Nephron progenitor cell (in vitro differentiated cells): ENCODE measurements around the gene PRC1.
A peak's percentile ranks its signal among the peaks of the same experiment; 100 is the strongest.

Source experiments
- DNase-seq: peaks from one replicate; pipeline ENCODE4 v3.0.0; 2021
- H3K27ac Mint-ChIP-seq: 2 replicates; pipeline ENCODE4 v1.8.0; 2021; ENCODE audit warnings: mild to moderate bottlenecking, moderate library complexity, mixed read lengths
- H3K27me3 Mint-ChIP-seq: 2 replicates; pipeline ENCODE4 v1.8.0; 2021; ENCODE audit warnings: mild to moderate bottlenecking, low read depth, mixed read lengths; ENCODE audit not compliant: poor library complexity
- H3K36me3 Mint-ChIP-seq: 2 replicates; pipeline ENCODE4 v1.8.0; 2021; ENCODE audit warnings: low read depth, mixed read lengths
- H3K4me1 Mint-ChIP-seq: 2 replicates; pipeline ENCODE4 v1.8.0; 2021; ENCODE audit warnings: mixed read lengths
- H3K4me3 Mint-ChIP-seq: 2 replicates; pipeline ENCODE4 v1.8.0; 2021; ENCODE audit warnings: mild to moderate bottlenecking, moderate library complexity, mixed read lengths
- H3K9me3 Mint-ChIP-seq: 2 replicates; pipeline ENCODE4 v1.8.0; 2021; ENCODE audit warnings: mild to moderate bottlenecking, moderate library complexity, mixed read lengths
- TF ChIP-seq, protein P1 (sequence below): fragments of 200-600 bp; sonication (generic); IDR thresholded peaks from 2 replicates; pipeline ENCODE4 v1.5.0; 2021; ENCODE audit warnings: antibody characterized with exemption

PRC1 gene

DNA sequence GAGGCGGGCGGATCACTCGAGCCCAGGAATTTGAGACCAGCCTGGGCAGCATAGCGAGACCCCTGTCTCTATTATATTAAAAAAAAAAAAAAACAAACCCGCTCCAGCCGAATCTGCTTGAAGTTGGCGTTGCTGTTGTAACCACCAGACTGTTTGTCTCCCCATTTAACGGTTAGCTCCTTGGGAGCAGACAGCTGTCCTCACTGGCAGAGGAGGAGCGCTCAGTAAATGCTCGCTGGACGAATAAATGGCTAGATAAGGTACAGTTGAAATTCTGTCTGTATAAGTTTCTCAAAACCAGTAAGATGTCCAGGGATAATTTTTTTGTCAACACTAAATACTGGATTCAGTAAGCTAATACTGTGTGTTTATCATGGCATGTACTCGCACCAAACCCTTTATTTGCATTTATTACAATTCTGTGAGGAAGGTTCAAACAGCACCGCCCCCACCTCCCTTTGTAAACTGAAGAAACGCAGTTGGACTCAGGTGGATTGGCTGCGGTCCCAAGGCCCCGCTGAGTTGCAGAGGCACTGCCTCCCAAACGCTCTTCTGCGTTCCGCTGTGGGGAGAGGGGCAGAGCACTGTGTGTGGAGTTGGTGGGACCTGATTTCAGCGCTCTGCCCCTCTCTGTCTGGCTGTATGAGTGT is 38.6 kb downstream of the PRC1 start:
- Mint-ChIP-seq H3K4me1 (peaks cover 16% of the 10 kb centered on the region), H3K4me3 (peak overlapping the region; percentile 80), H3K36me3 (peaks cover 29% of the 10 kb centered on the region), H3K27me3 (peaks cover 19% of the 10 kb centered on the region), H3K27ac (no peak overlapping the region), H3K9me3 (no peaks in the 10 kb centered on the region)
- DNase-seq = no peak
- TF ChIP-seq, protein P1, sequence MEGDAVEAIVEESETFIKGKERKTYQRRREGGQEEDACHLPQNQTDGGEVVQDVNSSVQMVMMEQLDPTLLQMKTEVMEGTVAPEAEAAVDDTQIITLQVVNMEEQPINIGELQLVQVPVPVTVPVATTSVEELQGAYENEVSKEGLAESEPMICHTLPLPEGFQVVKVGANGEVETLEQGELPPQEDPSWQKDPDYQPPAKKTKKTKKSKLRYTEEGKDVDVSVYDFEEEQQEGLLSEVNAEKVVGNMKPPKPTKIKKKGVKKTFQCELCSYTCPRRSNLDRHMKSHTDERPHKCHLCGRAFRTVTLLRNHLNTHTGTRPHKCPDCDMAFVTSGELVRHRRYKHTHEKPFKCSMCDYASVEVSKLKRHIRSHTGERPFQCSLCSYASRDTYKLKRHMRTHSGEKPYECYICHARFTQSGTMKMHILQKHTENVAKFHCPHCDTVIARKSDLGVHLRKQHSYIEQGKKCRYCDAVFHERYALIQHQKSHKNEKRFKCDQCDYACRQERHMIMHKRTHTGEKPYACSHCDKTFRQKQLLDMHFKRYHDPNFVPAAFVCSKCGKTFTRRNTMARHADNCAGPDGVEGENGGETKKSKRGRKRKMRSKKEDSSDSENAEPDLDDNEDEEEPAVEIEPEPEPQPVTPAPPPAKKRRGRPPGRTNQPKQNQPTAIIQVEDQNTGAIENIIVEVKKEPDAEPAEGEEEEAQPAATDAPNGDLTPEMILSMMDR = no peak

DNA sequence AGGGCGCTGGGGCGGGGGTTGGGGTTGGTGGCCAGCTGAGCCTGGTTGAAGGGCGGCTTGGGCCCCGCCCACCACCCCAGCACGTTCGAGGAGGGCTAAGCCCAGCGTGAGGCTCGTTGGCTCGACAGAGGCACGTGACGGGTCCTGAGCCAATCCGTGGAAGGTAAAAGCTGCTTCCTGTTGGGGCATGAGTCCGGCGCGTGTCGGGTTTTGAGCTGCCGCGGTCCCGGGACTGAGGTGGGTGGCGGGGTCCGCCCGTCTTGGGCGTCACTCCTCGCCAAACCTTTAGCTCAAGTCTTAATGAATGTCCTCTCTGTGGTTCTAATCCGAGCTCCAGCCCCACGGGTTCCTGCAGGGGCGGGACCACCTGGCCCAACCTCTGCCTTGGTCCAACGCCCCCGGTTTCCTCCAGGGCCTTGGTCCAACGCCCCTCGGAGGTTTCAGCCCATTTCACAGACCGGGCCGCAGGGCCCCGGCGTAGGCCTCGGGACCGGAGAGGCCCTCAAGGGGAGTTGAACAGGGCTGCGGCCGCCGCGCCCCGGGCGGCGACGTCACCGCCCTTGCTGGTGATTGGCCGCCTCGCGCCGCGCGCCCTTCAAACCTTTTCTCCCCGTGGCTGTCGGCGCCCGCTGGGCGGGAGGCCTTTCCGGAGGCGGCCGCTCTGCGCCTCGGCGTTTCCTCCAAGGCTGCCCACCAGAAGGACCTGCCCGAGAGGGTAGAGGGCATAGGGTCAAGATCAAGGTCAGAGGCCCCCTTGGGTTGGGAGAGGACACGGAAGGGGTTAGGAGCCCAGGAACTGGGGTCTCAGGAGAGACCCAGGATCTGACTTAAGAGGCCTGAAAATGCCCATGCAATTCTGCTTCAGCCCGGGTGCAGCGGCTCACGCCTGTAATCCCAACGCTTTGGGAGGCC is 39.4 kb downstream of the PRC1 start, which contains the start of gene RCCD1:
Gene RCCD1, plus strand, starts transcription at position 173 of the 912 bp plus-strand sequence. CDS start 1,851 bp downstream, outside the sequence.
- peak; percentile 88 for DNase-seq
- TF ChIP-seq, protein P1 = no peak
- H3K27ac Mint-ChIP-seq = peak within 1 kb of the TSS; percentile 81
- peaks cover 19% of the 10 kb centered on the region for H3K27me3 Mint-ChIP-seq
- H3K4me1 Mint-ChIP-seq = peaks cover 16% of the 10 kb centered on the region
- H3K4me3 Mint-ChIP-seq = peak within 1 kb of the TSS; percentile 80
- H3K36me3 Mint-ChIP-seq = peaks cover 33% of the 10 kb centered on the region
- no peaks in the 10 kb centered on the region for H3K9me3 Mint-ChIP-seq

DNA sequence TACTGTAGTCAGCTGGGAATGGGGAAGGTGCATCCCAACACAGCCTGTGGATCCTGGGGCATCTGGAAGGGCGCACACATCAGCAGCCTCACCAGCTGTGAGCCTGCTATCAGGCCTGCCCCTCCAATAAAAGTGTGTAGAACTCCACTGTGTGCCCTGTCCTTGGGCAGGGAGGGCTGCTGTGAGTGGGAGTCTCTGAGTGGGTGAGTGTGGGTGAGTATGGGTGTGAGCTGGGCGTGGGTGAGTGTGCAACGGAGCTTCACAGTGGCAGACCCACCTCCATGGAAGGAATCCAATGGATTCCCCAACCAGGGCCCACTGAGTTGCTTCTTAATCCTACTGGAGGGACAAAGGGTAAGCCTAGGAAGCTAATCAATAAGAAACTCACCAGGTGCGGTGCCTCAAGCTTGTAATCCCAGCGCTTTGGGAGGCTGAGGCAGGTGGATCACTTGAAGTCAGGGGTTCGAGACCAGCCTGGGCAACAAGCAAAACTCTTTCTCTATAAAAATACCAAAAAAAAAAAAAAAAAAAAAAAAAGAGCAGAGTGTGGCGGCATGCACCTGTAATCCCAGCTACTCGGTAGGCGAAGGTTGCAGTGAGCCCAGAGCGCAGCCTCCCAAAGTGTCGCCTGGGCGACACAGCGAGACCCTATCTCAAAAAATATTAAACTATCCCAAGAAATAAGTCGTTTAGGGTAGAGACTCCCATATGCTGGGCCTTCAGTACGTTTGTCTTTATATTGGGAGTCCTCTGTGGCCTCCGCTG is 40.2 kb downstream of the PRC1 start:
- Mint-ChIP-seq H3K4me1 (peaks cover 16% of the 10 kb centered on the region), H3K27ac (no peak overlapping the region), H3K9me3 (no peaks in the 10 kb centered on the region), H3K4me3 (peak overlapping the region; percentile 80), H3K27me3 (peaks cover 19% of the 10 kb centered on the region), H3K36me3 (peaks cover 38% of the 10 kb centered on the region)
- DNase-seq = no peak
- TF ChIP-seq, protein P1 = no peak

DNA sequence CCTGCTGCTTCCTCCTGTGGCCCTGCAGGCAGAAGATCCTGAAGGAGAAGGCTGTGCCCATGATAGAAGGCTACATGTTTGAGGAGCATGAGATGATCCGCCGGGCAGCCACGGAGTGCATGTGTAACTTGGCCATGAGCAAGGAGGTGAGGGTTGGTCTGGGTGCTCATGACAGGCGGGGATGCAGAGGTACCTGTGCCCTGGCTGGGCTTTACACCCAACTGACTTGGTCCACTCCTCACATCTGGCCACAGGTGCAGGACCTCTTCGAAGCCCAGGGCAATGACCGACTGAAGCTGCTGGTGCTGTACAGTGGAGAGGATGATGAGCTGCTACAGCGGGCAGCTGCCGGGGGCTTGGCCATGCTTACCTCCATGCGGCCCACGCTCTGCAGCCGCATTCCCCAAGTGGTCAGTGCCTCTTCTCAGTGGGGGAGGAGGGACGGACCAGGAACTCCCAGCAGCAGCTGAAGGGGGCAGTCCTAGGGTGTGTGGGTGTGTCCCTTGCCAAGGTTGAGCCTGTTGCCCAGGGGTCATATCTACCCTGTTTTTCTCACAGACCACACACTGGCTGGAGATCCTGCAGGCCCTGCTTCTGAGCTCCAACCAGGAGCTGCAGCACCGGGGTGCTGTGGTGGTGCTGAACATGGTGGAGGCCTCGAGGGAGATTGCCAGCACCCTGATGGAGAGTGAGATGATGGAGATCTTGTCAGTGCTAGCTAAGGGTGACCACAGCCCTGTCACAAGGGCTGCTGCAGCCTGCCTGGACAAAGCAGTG is 41.2 kb downstream of the PRC1 start:
- no peak overlapping the region for H3K4me3 Mint-ChIP-seq
- peaks cover 48% of the 10 kb centered on the region for H3K36me3 Mint-ChIP-seq
- peaks cover 19% of the 10 kb centered on the region for H3K27me3 Mint-ChIP-seq
- TF ChIP-seq, protein P1 = no peak
- no peak overlapping the region for H3K27ac Mint-ChIP-seq
- H3K9me3 Mint-ChIP-seq = no peaks in the 10 kb centered on the region
- H3K4me1 Mint-ChIP-seq = peaks cover 16% of the 10 kb centered on the region
- no peak for DNase-seq

DNA sequence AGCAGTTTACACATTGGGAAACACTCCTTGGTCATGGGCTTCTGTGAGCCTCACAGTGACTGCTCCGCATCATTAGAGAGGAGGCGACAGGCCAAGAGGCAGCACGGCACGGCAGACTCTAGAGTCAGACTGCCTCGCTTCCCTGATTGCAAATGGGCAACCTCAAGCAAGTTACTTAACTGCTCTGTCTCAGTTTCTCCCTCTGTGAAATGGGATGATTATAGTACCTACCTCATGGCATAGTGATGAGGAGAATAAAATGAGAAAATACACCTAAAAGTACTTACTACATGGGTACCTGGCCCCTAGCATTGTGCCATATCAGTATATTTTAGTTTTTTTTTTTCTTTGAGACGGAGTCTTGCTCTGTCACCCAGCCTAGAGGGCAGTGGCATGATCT is 43.7 kb downstream of the PRC1 start:
- no peak for DNase-seq
- no peak overlapping the region for H3K4me3 Mint-ChIP-seq
- peaks cover 57% of the 10 kb centered on the region for H3K36me3 Mint-ChIP-seq
- H3K27ac Mint-ChIP-seq = no peak overlapping the region
- H3K9me3 Mint-ChIP-seq = no peaks in the 10 kb centered on the region
- H3K27me3 Mint-ChIP-seq = peaks cover 8% of the 10 kb centered on the region
- TF ChIP-seq, protein P1 = no peak
- peaks cover 1% of the 10 kb centered on the region for H3K4me1 Mint-ChIP-seq
